OCI-LY7 (cell line): ENCODE measurements around the gene MAP3K14.

ENCODE experiments used
- CTCF ChIP-seq: fragments of 200-600 bp; sonication (generic); conservative IDR thresholded peaks from 2 replicates; pipeline ENCODE4 v1.5.1; 2014; ENCODE audit warnings: mild to moderate bottlenecking, antibody characterized with exemption, low read length, moderate library complexity, mixed read lengths
- EZH2phosphoT487 ChIP-seq: fragments of 200-600 bp; sonication (generic); IDR thresholded peaks from 2 replicates; pipeline ENCODE4 v1.6.1; 2018; ENCODE audit warnings: low read depth, borderline replicate concordance, mild to moderate bottlenecking, mixed run types, antibody characterized with exemption, low read length, moderate library complexity, mixed read lengths

- no peak for TF ChIP-seq CTCF
- TF ChIP-seq EZH2phosphoT487: no peak
These were observed 33.9 kb downstream of the MAP3K14 start for GRCh38 chr17:45282683-45283644.
